Measurements from ENCODE around the gene UBE2E2.

The UBE2E2 gene

DNA sequence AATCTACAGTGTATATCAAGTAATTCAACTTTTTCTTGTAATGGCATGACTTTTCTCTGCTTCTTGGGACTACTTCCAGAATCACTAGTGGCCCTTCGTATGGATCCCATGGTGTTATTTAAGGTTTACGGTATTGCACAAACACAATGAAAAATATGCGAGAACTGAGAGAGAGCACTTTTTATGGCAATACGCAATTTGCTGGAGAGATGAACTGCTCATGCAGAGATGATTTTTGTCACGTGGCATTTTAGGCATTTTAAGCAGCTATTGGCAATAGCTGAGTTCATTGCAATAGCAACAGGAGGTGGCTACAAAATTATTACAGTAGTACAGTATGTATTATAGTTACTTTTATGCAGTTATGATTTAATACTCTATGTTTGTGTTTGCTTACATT is 294.0 kb downstream of the UBE2E2 start:
- no peak for TF ChIP-seq CTCF (IDR thresholded peaks at IDR 0.05)

- TF ChIP-seq CTCF (IDR thresholded peaks at IDR 0.05) = no peak
These were observed 298.2 kb downstream of the UBE2E2 start for GRCh38 chr3:23501201-23501802.

DNA sequence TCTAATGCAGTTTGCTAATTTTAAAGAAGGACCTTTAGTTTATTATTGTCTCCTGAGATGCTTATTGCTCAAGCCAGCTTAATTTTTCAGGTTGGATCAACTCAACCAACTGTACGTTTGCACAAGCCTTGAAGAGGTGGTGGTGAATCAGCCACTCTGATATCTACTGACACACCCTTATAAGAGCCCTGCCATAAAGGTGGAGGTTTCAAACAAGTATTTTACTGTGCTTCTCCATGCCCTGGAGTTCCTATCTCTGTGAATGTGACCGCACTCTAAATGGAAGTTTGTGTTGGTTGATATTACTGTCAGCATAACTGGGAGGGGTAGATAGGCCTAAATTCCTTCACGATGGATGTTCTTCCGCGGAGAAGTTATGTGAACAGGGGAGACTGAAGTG is 305.3 kb downstream of the UBE2E2 start:
- TF ChIP-seq CTCF (IDR thresholded peaks at IDR 0.05) = no peak

- TF ChIP-seq CTCF (IDR thresholded peaks at IDR 0.05) = no peak
These were observed 315.3 kb downstream of the UBE2E2 start for GRCh38 chr3:23518441-23518840.

DNA sequence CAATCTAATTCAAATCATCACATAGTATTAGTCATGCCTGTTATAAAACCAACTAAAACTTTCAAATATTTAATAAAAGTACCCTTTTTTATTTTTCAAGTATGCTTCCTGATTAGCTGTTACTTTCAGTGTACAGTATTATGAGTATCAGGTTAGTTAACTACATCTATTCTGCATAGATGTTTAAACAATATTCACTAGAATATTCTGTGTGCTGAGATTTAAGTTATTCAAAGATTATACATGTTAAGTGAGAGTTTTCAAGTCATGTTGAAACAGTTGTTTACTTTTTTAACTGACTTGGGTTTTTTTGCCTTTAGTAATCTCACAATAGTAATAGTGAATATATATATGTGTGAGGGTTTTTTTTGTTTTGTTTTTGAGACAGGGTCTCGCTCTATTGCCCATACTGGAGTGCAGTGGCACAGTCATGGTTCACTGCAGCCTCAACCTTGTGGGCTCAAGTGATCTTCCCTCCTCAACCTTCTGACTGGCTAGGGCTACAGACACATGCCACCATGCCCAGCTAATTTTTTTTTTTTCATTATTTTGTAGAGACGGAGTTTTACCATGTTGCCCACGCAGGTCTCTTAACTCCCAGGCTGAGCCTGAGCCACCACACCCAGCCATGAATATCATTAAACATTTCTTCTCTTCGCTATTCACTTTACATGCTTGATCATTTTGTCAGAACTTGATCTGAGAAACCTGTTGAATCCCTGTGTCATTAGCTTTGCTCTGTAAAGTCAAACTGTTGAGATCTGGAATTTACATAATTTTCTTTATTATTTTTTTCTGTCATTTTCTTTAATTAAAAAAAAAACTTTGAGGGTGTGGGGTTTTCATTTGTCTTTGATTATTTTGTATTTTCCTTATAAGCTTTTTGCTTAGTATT is 316.4 kb downstream of the UBE2E2 start:
- TF ChIP-seq CTCF (IDR thresholded peaks at IDR 0.05) = no peak

DNA sequence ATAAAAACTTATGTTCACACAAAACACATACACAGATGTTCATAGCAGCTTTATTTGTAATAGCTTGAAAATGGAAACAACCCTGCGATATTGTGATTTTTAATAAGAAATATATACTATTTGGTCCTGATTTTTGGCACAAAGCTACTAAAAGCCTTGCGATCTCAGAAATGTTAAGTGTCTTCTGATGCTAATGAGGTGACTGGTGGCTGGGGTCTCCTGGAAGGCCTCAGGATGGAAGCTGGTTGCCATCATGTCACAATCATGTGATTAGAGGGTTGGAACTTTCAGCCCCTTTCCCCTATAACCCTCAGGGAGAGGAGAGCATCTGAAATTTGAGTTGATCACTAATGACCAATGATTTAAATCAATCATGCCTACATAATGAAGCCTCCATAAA is 324.2 kb downstream of the UBE2E2 start:
- no peak for TF ChIP-seq CTCF (IDR thresholded peaks at IDR 0.05)

GRCh38 chr3:23533596-23533995 is 330.5 kb downstream of the UBE2E2 start:
- TF ChIP-seq CTCF (IDR thresholded peaks at IDR 0.05) = no peak

Measured in LNCAP (cell line).